HG02571 (cell line): ENCODE measurements around the gene BEX1.
"Not testable (repeated sequence)": the region's sequence is repeated elsewhere in the genome, so short reads cannot be mapped to it uniquely, and the experiment has no call there.

Experiments used
- ATAC-seq: cut with Tn5 transposase; IDR thresholded peaks from one replicate; pipeline ENCODE4 v1.9.1; 2021; ENCODE audit warnings: mild to moderate bottlenecking, moderate library complexity; ENCODE audit not compliant: unreplicated experiment

Gene BEX1

GRCh38 chrX:103063918-103064434, at the start of gene BEX1:
BEX1 (minus strand) TSS chrX:103064171; CDS start chrX:103063274, 897 bp downstream.
- no peak for ATAC-seq

GRCh38 chrX:103109497-103109896, 45.5 kb upstream of the BEX1 start:
- ATAC-seq, result not testable (repeated sequence)

DNA sequence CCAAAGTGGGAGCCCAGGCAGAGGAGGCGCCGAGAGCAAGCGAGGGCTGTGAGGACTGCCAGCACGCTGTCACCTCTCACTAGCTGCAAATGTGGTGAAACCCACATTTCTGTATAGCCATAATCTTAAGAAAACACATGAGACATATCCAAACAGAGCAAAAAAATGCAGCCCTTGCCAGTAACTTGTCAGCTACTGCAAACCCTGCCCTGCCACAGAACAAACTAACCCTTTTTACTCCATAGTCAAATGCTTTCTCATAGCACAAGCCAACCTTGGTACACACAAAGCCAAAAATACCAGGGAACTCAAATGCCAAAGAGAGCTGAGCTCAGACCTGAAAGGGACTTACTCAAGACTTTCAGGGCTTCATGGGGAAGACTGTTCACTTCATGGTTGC, 43.9 kb upstream of the BEX1 start:
- no peak for ATAC-seq

- ATAC-seq, result not testable (repeated sequence)
Measured at GRCh38 chrX:103107227-103107737, 43.3 kb upstream of the BEX1 start.

DNA sequence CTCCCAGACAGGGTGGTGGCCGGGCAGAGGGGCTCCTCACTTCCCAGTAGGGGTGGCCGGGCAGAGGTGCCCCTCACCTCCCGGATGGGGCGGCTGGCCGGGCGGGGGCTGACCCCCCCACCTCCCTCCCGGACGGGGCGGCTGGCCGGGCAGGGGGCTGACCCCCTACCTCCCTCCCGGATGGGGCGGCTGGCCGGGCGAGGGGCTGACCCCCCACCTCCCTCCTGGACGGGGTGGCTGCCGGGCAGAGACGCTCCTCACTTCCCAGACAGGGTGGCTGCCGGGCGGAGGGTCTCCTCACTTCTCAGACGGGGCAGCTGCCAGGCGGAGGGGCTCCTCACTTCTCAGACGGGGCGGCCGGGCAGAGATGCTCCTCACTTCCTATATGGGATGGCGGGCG, 40.4 kb upstream of the BEX1 start:
- ATAC-seq, result not testable (repeated sequence)

GRCh38 chrX:103103866-103104265, 39.9 kb upstream of the BEX1 start:
- not testable (repeated sequence) for ATAC-seq

DNA sequence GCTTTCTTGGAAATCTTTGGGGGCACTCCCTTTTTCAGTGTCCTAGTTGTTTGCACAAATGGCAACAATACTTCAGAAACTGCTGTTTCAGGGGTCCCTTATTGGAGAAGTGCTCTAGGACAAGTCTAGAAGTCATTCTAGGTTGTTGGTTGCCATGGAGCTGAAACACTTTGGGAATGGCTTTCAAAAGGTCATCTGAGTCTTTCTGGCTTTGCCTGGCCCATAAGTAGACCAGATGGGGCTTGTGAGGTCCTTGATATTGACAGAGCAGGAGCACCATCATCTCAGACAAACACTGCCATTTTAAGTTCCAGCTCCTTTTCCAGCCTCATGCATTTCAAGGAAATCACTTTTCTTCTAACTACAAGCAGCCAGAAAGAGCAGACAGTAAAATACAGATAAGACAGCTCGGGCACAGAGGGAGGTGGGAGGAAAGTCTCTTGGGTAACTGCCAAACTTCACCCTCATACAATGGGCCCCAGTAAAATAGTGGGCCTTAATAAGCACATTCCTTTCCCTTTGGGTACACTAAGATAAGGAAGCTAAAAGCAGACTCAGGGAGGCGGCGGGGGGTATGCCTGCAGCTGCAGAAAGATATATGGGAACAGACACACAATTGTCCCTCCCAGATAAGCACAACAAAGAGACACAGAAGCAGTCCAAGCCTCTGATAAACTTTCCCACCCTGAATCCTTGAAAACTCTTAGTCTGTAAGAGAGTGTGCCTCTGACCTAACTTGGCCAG, 37.5 kb upstream of the BEX1 start:
- ATAC-seq, result no peak

GRCh38 chrX:103100484-103100883, 36.5 kb upstream of the BEX1 start:
- ATAC-seq, result no peak

GRCh38 chrX:103099691-103100090, 35.7 kb upstream of the BEX1 start:
- ATAC-seq, result no peak

DNA sequence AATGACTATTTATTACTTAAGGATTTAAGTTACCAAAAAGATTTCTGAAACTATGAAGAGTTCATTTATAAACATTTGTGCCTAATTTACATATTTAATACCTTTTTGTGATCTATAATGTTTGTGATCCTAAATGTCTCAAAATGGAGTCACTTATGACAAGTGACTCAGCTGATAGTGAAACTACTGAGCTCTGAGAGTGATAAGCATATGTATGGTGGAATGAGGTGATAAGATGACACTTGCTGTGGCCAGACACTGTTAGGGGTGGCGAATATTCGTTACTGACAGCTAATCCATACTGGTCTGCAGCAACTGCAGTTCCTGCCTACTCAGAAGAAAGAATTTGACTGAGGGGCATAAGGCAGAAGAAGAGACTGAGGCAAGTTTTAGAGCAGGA, 34.5 kb upstream of the BEX1 start:
- ATAC-seq, result no peak

- no peak for ATAC-seq
Measured at GRCh38 chrX:103092942-103093341, 29.0 kb upstream of the BEX1 start, which contains the start of gene NXF3. NXF3 (minus strand) TSS chrX:103093143; CDS start chrX:103093023, 120 bp downstream.

DNA sequence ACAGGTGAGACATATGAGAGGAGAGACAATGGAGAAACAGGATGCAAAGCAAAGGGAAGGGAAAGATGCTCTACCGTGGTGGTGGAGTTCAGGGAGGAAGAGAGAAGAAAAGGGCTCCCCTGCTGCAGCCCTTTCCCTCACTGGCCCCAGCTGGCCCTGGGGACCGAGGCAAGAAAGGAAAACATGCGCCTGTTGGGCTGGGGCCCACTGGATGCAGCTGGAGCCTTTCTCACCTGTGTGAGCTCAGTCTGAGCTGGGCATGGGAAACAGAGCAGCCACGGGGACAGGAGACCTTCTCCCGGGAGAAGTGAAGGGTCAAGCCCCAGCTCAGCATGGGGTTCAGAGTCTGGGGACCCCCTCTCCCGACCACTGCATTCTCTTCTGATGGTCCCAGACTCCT, 17.1 kb upstream of the BEX1 start:
- no peak for ATAC-seq

- ATAC-seq, result no peak
Measured at GRCh38 chrX:103073467-103073866, 9.5 kb upstream of the BEX1 start.

DNA sequence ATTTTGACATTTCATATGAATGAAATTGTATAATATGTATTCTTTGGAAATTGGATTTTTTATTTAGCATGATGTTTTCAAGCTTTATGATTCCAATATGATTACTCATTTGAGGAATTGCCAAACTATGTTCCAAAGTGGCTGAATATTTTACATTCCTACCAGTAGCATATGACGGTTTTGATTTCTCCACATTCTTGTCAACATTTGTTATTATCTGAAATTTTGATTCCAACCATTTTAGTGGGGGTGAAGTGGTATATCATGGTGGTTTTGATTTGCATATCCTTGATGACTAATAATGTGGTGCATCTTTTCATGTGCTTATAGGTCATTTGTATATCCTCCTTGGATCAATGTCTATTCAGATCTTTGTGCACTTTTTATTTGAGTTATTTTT, 2.6 kb upstream of the BEX1 start:
- no peak for ATAC-seq

- ATAC-seq, result no peak
Measured at GRCh38 chrX:103063191-103063845, 653 bp downstream of the BEX1 start.

DNA sequence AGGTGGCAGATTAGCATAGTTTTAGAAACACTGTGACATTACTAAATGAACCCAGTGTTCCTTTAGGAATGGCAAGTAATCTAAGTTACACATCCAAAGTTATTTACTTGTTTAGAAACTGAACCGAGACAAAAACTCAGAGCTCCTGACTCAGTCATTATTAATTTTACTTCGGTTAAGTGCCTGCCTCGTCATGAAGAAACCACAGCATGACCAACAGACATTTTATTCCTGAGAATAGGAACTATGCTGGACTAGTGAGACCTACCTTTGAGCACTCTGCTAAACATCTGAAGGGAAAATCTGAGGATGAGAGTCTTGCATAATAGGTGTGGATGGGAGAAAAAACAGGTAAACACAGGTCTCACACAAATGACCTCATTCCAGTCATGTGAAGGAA, 2.5 kb downstream of the BEX1 start:
- no peak for ATAC-seq

- ATAC-seq, result no peak
Measured at GRCh38 chrX:103056902-103057301, 7.1 kb downstream of the BEX1 start.

DNA sequence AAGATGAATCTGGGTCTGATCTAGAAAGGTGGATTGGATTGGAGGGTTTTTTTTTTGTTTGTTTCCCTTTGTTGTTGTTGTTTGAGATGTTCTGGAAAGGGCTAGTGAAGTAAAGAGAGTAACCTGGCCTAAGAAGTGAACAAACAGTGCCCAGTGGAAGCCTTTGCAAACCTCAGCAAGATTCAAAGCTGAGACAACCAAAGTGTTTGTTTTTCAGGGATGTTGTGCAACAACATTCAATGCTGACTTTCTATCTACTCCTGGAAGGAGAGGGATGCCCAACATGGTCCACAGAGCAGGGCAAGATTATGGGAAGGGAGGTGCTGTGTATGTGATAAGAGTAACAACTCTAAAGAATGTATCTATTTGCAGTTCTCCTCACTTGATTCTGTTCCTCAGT, 11.3 kb downstream of the BEX1 start:
- no peak for ATAC-seq

GRCh38 chrX:103051260-103051789, 12.6 kb downstream of the BEX1 start:
- no peak for ATAC-seq

DNA sequence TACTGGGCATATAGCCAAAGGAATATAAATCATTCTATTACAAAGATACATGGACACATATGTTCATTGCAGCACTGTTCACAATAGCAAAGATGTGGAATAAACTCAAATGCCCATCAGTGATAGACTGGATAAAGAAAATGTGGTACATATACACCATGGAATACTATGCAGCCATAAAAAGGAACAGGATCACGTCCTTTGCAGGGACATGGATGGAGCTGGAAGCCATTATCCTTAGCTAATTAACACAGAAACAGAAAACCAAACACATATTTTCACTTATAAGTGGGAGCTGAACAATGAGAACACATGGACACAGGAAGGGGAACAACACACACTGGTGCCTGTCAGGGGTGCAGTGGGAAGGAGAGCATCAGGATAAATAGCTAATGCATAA, 30.6 kb downstream of the BEX1 start:
- ATAC-seq, result not testable (repeated sequence)

- ATAC-seq, result no peak
Measured at GRCh38 chrX:103017542-103017941, 46.4 kb downstream of the BEX1 start.

DNA sequence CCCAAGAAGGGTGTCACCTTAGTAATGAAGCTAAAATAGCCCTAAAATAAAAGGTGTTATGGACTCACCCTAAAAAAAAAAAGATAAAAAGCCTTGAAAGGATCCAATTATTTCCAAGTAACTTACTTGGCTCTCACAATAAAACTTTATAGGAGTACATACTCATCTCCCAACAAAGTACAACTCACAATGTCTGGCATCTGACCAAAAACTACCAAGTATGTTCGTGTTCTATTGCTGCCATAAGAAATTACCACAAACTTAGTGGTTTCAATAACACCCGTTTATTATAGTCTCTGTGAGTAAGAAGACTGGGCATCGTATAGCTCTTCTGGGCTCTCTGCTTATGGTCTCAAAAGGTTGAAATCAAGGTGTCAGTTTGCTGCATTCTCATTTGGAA, 51.0 kb downstream of the BEX1 start:
- no peak for ATAC-seq
